GM06990 (cell line): ENCODE measurements around the gene GINS2.
A peak's percentile ranks its signal among the peaks of the same experiment; 100 is the strongest.

ENCODE experiments used
- DNase-seq: peaks from one replicate; pipeline ENCODE4 v3.0.0-alpha.2; 2011; ENCODE audit not compliant: insufficient read length; ENCODE audit errors: extremely low read depth
- H3K27me3 ChIP-seq: replicated peaks from 2 replicates; pipeline ENCODE4 v1.6.0; 2011; ENCODE audit warnings: low read length; ENCODE audit not compliant: control insufficient read depth, insufficient read depth
- H3K36me3 ChIP-seq: 2 replicates; pipeline ENCODE4 v1.5.1; 2011; ENCODE audit warnings: low read length; ENCODE audit not compliant: control insufficient read depth, insufficient read depth
- H3K4me3 ChIP-seq: replicated peaks from 2 replicates; pipeline ENCODE4 v1.5.1; 2011; ENCODE audit warnings: low read depth, mild to moderate bottlenecking, control low read depth, low read length
- TF ChIP-seq, protein P1 (sequence below): IDR thresholded peaks from 2 replicates; pipeline ENCODE4 v1.5.1; 2011; ENCODE audit warnings: low read length, control low read depth, mild to moderate bottlenecking, inconsistent platforms; ENCODE audit not compliant: insufficient read depth, poor library complexity, severe bottlenecking

Gene GINS2

DNA sequence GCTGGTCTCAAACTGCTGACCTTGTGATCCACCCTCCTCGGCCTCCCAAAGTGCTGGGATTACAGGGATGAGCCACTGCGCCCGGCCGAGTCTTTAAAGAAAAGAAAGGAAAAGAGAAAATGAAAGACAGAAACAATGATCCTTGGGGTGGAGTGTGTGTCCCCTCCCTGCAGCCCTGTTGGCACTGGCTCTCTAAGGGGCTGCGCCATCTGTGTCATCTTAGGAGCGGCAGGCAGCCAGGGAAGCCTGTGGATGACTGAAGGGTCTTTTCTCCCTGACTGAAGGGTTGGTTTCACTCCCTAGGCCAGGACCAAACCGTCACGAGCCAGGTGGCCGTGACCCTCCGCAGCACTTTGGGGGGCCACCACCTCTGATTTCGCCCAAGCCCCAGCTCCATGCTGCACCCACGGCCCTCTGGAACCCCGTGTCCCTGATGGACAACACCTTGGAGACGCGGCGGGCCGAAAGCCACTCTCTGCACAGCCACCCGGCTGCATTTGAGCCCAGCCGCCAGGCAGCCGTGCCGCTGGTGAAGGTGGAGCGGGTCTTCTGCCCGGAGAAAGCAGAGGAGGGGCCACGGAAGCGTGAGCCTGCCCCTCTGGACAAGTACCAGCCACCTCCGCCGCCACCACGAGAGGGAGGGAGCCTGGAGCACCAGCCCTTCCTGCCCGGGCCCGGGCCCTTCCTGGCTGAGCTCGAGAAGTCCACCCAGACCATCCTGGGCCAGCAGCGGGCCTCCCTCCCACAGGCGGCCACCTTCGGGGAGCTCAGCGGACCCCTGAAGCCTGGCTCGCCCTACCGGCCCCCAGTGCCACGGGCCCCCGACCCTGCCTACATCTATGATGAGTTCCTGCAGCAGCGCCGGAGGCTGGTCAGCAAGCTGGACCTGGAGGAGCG, 27.7 kb downstream of the GINS2 start:
- H3K36me3 ChIP-seq: peaks cover 64% of the 10 kb centered on the region
- H3K27me3 ChIP-seq: no peaks in the 10 kb centered on the region
- no peak overlapping the region for H3K4me3 ChIP-seq
- TF ChIP-seq, protein P1, sequence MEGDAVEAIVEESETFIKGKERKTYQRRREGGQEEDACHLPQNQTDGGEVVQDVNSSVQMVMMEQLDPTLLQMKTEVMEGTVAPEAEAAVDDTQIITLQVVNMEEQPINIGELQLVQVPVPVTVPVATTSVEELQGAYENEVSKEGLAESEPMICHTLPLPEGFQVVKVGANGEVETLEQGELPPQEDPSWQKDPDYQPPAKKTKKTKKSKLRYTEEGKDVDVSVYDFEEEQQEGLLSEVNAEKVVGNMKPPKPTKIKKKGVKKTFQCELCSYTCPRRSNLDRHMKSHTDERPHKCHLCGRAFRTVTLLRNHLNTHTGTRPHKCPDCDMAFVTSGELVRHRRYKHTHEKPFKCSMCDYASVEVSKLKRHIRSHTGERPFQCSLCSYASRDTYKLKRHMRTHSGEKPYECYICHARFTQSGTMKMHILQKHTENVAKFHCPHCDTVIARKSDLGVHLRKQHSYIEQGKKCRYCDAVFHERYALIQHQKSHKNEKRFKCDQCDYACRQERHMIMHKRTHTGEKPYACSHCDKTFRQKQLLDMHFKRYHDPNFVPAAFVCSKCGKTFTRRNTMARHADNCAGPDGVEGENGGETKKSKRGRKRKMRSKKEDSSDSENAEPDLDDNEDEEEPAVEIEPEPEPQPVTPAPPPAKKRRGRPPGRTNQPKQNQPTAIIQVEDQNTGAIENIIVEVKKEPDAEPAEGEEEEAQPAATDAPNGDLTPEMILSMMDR: no peak
- no peak for DNase-seq

DNA sequence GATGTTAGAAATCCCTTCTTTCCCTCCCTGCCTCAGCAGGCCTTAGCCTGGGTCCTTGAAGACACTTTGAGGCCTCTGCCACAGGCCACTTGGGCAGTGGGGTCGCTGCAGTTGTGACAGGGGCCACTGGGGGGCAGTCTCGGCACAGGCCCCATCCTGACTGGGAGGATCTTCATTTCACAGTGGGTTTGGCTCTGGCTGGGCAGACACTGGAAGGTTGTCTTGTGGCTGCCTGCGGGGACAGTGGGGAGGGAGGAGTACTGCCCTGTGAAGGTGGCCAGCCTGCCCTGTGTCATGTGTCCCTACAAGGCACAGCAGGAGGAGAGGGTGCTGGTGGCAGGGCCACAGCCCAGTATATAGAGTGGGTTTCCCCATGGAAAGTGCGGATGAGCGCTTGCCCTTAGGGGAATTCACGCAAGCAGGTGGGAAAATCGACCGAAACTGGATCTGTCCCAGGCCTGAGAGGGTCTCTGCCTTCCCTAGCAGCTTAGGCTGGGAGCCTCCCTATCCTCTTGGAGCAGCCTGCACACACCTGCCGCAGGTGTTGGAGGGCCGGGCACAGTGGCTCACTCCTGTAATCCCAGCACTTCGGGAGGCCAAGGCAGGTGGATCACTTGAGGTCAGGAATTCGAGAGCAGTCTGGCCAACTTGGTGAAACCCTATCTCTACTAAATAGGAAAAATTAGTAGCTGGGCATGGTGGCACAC, 28.8 kb downstream of the GINS2 start:
- DNase-seq: peak; percentile 71
- peaks cover 63% of the 10 kb centered on the region for H3K36me3 ChIP-seq

DNA sequence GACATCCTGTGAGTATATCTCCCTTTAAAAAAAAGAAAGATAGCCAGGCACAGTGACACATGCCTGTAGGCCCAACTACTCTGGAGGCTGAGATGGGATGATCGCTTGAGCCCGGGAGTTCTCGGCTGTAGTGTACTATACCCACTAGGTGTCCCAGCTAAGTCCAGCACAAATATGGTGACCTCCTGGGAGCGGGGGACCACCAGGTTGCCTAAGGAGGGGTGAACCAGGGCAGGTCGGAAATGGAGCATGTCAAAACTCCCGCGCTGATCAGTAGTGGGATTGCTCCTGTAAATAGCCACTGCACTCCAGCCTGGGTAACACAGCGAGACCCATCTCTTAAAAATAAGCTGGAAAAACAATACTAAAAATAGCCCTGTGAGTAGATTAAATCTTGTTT, 29.4 kb downstream of the GINS2 start:
- H3K4me3 ChIP-seq: no peak overlapping the region
- TF ChIP-seq, protein P1: no peak
- no peaks in the 10 kb centered on the region for H3K27me3 ChIP-seq
- peaks cover 60% of the 10 kb centered on the region for H3K36me3 ChIP-seq
- DNase-seq: no peak

More for the DNA sequence above, 28.8 kb downstream of the GINS2 start:
- H3K27me3 ChIP-seq: no peaks in the 10 kb centered on the region
- no peak overlapping the region for H3K4me3 ChIP-seq
- TF ChIP-seq, protein P1: peak; percentile 98

DNA sequence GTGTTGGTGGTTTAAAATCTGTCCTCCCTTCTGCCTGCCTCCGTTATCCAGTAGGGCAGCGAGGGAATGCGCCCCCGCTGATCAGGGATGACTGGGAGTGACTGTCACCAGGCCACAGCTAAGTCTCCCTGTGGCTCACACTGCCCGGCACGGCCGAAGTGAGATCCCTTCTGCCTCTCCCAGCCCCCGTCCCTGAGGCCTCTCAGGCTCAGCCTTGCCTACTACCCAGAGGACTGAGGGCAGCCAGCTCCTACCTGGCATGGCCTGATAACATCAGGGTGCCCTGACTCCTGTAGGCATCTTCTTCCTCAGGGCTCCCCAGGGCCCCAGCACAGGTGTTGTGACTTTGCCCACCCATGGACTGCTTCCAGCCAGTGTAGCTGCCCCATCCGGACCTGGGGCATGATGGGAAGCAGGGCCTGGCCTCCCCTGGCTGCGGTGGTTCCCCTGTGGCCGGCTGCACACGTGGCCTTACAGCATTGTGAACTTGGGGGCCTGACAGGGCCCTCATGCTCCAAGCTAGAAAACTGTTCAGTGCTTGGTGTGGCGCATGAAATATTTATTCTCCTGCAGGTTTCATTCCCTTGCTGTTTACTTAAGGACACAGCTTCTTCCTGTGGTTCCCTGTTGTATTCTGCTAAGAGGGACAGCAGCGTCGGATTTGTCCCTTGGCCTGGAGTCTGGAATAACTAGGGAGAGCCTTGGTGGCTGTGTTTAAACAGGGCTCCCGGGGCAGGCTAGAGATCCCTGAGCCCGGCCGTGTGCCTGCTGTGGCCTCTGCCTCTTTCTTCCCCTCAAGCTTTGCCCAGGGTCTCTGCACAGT, 30.0 kb downstream of the GINS2 start:
- H3K27me3 ChIP-seq: no peaks in the 10 kb centered on the region
- H3K4me3 ChIP-seq: no peak overlapping the region
- DNase-seq: no peak
- peaks cover 54% of the 10 kb centered on the region for H3K36me3 ChIP-seq
- TF ChIP-seq, protein P1: no peak

DNA sequence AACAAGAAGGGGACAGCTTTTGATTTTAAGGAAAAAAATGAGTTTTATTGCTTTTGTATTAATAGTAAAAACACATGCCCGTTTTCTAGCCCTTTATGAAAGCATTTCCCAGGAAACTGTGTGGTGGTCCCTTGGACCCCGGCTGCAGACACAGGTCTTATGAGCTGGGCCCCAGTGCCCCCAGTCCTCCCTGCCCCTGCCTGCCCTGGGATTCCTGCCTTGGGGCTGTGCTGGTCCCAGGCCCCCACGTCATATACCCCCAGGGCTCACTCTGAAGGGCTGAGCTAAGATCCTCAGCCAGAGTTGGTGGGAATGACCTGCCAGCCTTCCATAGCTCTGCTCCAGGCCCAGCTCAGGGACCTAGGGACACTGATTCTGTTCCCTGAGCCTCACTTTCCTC, 30.8 kb downstream of the GINS2 start:
- peaks cover 55% of the 10 kb centered on the region for H3K36me3 ChIP-seq
- TF ChIP-seq, protein P1: no peak
- DNase-seq: no peak
- no peaks in the 10 kb centered on the region for H3K27me3 ChIP-seq
- H3K4me3 ChIP-seq: no peak overlapping the region
